HFFc6 (cell line): ENCODE measurements around the gene HOXA3. TPM values are rescaled to one million over a fixed set of nuclear protein-coding genes. Genes with fewer than 3 reads are reported as not detected.

Source experiments
- DNase-seq: peaks from one replicate; pipeline ENCODE4 v3.0.0-alpha.2; 2018
- H3K27ac Mint-ChIP-seq: 2 replicates; pipeline ENCODE4 v1.8.0; 2020; ENCODE audit warnings: mild to moderate bottlenecking, mixed read lengths
- H3K27me3 Mint-ChIP-seq: 2 replicates; pipeline ENCODE4 v1.8.0; 2021; ENCODE audit warnings: mild to moderate bottlenecking, moderate library complexity, mixed read lengths; ENCODE audit not compliant: insufficient read depth
- H3K36me3 Mint-ChIP-seq: 2 replicates; pipeline ENCODE4 v1.8.0; 2021; ENCODE audit warnings: low read depth, mixed read lengths
- H3K4me1 Mint-ChIP-seq: 2 replicates; pipeline ENCODE4 v1.8.0; 2020; ENCODE audit warnings: low read depth, mixed read lengths
- H3K4me3 Mint-ChIP-seq: 2 replicates; pipeline ENCODE4 v1.8.0; 2020; ENCODE audit warnings: mild to moderate bottlenecking, moderate library complexity, mixed read lengths
- H3K9me3 Mint-ChIP-seq: 2 replicates; pipeline ENCODE4 v1.8.0; 2020; ENCODE audit warnings: mild to moderate bottlenecking, mixed read lengths
- total RNA-seq, 6 experiments: library from RNA; stranded (reverse); fragmentation: NEBNext Ultra II Directional; extraction: Animal tissue kit (Norgen Biotek cat#: 25700); gene quantifications; 2 replicates in 1 of 6; 3 replicates in 5 of 6; pipeline ENCODE4 v1.2.3, GENCODE V29; 2021
- TF ChIP-seq, protein P1 (sequence below): fragments of 200-600 bp; sonication (generic); IDR thresholded peaks from 2 replicates; pipeline ENCODE4 v1.5.0; 2021; ENCODE audit warnings: antibody characterized with exemption, mild to moderate bottlenecking

The HOXA3 gene
- total RNA-seq, 6 experiments from 2014 or later, result 0.33 to 1.9 (median 1.1) TPM

DNA sequence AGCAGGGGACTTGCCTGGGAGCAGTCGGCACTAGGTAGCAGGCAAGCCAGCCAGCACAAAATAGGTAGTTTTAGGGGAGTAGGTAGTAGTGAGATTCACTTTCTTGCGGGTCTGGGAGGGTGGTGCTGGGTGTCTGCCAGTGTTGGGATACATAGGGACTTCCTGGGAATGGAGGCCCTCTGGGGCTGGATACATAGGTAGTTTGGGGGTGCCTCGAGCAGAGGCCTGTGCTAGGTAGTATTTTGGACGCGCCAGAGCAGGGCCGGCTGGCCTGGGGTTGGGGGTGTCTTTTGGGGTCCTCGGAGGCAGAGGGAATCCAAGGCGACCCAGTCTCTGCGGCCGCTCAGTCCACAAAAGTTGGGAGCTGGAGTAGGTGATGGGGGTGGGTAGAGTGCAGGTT is 2.0 kb upstream of the HOXA3 start:
- TF ChIP-seq, protein P1, sequence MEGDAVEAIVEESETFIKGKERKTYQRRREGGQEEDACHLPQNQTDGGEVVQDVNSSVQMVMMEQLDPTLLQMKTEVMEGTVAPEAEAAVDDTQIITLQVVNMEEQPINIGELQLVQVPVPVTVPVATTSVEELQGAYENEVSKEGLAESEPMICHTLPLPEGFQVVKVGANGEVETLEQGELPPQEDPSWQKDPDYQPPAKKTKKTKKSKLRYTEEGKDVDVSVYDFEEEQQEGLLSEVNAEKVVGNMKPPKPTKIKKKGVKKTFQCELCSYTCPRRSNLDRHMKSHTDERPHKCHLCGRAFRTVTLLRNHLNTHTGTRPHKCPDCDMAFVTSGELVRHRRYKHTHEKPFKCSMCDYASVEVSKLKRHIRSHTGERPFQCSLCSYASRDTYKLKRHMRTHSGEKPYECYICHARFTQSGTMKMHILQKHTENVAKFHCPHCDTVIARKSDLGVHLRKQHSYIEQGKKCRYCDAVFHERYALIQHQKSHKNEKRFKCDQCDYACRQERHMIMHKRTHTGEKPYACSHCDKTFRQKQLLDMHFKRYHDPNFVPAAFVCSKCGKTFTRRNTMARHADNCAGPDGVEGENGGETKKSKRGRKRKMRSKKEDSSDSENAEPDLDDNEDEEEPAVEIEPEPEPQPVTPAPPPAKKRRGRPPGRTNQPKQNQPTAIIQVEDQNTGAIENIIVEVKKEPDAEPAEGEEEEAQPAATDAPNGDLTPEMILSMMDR, result no peak
- H3K4me1 Mint-ChIP-seq, result peaks cover 52% of the 10 kb centered on the region
- peak overlapping the region; percentile 91; the same call in 1 of the 2 replicates for H3K27ac Mint-ChIP-seq
- peak overlapping the region; percentile 91 for H3K4me3 Mint-ChIP-seq
- DNase-seq, result no peak
- H3K36me3 Mint-ChIP-seq, result peaks cover 5% of the 10 kb centered on the region
- peaks cover 11% of the 10 kb centered on the region for H3K27me3 Mint-ChIP-seq
- H3K9me3 Mint-ChIP-seq, result no peaks in the 10 kb centered on the region

DNA sequence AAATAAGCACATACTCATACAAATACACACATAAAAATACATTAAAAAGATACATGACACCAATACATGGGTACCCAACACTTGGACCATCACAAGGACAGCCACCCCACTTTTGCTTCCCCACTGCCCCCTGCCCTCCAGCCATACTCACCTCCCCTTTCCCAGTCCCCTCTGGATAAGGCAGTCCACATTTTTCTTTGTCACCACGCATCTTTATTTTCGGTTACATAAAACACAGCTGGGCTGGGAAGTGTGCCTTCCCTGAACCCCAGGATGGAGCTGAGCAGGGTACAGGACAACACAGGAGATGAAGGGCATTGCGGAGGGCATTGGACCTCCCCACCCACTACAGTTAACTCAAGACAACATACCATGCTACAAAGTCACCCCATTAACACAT is 1.1 kb upstream of the HOXA3 start:
- H3K9me3 Mint-ChIP-seq, result no peaks in the 10 kb centered on the region
- no peak for DNase-seq
- TF ChIP-seq, protein P1, result no peak
- H3K36me3 Mint-ChIP-seq, result peaks cover 5% of the 10 kb centered on the region
- peaks cover 11% of the 10 kb centered on the region for H3K27me3 Mint-ChIP-seq
- peak overlapping the region; percentile 91; the same call in 1 of the 2 replicates for H3K4me3 Mint-ChIP-seq
- peaks cover 59% of the 10 kb centered on the region for H3K4me1 Mint-ChIP-seq
- H3K27ac Mint-ChIP-seq, result peak overlapping the region; percentile 91

DNA sequence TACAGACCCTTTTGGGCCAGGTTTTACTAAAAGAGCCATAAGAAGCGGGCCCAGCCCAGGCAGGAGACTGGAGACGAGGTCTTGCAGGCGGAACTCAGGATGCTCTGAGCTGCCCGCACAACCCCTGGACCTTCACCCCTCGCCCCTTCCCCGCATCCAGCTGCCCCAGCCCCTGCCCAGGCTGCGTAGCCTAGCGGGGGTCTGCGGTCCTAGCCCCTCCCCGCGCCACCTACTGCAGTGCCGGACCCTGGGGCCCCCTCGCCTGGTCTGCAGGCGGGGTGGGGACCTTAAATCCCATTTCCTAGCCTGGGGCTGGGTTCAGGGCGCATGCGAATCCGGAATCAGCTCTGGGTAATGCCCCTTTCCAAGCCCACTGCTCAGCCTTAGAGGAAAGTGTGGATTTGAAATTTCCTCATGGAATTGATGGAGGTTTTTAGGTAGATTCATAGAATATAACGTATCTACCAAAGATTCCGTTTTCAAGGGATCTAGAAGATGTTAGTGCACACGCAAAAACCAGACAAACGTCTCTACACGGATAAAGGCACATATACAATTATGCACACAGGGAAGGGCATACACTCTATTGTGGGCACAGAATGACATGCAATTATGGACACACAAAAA is 546 bp upstream of the HOXA3 start:
- H3K4me3 Mint-ChIP-seq, result peak overlapping the region; percentile 91
- peak overlapping the region; percentile 91 for H3K27ac Mint-ChIP-seq
- peaks cover 5% of the 10 kb centered on the region for H3K36me3 Mint-ChIP-seq
- no peaks in the 10 kb centered on the region for H3K9me3 Mint-ChIP-seq
- no peak for DNase-seq
- peaks cover 65% of the 10 kb centered on the region for H3K4me1 Mint-ChIP-seq
- H3K27me3 Mint-ChIP-seq, result peaks cover 11% of the 10 kb centered on the region
- TF ChIP-seq, protein P1, result no peak

DNA sequence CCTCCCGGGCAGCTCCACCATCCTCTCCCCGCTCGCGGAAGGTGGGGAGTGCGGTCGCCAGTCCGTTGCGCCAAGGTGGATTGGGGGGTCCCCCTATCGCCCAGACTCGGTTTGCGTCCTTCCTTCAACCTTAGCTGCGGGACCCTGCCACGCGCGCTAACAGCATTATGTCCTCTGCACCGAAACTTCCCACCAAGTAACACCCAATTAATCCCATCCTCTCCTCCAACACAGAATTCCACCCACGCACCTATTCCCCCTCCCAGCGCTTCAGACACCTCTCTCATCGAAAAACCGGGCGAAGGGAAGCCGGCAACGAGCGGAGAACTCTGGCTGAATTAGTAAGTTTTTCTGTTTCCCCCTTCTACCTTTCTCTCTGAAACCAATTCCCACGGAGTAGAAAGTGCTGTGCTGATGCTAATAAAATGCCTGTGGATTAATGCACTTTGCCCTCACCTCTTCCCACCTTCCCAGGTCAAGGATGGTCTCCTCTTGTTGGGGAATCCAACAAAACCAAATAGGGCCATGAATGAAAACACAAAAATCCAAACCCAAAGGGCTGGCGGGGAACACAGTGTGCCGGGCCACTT is 947 bp downstream of the HOXA3 start:
- peaks cover 66% of the 10 kb centered on the region for H3K4me1 Mint-ChIP-seq

DNA sequence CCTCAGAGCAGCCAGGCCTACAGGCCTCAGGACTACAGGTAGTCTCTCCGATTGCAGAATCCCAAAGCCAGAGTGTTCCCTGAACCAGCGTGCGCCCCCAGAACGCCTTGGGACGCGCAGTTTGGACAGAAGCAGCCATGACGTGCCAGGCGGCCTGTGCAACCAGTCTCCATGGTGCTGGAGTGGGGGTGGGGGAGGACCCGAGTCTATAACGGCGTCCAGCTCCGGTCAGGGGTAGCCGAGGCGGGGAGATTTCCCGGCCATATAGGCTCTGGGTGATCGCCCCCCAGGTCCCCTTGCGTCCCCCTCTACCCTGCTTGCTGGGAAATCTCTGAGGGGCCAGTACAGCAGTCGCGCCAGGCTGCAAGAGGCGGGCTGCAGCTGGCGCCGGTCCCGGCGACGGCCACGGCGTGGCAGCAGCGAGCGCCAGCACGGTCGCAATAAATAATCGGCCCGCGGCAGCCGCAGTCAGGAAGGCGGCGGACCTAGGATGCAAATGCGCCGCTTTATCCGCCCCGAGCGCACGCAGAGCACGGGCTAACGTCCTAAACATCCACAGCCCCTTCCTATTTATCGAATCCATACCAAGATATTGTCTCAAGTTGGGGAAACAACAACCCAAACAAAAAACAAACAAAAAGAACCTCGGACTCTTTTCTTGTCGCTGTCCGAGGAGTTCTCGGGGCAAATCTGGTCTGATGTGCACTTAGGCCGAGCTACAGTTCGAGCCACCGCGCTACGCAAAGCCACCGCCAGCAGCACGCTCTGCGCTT is 1.6 kb downstream of the HOXA3 start:
- TF ChIP-seq, protein P1, result peak; percentile 91
- Mint-ChIP-seq H3K27me3 (peaks cover 6% of the 10 kb centered on the region), H3K9me3 (no peaks in the 10 kb centered on the region), H3K27ac (peak overlapping the region; percentile 91), H3K4me1 (peaks cover 65% of the 10 kb centered on the region), H3K36me3 (peaks cover 5% of the 10 kb centered on the region), H3K4me3 (peak overlapping the region; percentile 91)
- peak; percentile 71 for DNase-seq

More for the DNA sequence above, 947 bp downstream of the HOXA3 start:
- peaks cover 5% of the 10 kb centered on the region for H3K36me3 Mint-ChIP-seq
- no peak for DNase-seq
- peak overlapping the region; percentile 91 for H3K4me3 Mint-ChIP-seq
- TF ChIP-seq, protein P1, result no peak
- H3K27ac Mint-ChIP-seq, result peak overlapping the region; percentile 91
- H3K27me3 Mint-ChIP-seq, result peaks cover 10% of the 10 kb centered on the region
- no peaks in the 10 kb centered on the region for H3K9me3 Mint-ChIP-seq
